Heart left ventricle (tissue), 16 donors: Measurements from ENCODE around the gene PHF20. TPM values are rescaled to one million over a fixed set of nuclear protein-coding genes. Genes with fewer than 3 reads are reported as not detected.
"Not testable (repeated sequence)": the region's sequence is repeated elsewhere in the genome, so short reads cannot be mapped to it uniquely, and the experiment has no call there.

Experiments
- ATAC-seq, 4 donors: fragments of 200-7000 bp; cut with Tn5 transposase; one replicate each; pipeline ENCODE4 v1.9.1; 2020 to 2022; ENCODE audit warnings: moderate library complexity in 4 of 4, mild to moderate bottlenecking in 3 of 4, moderate number of reproducible peaks in 1 of 4
- DNase-seq, 5 donors: peaks; one replicate each; pipeline ENCODE4 v3.0.0-alpha.2; 2020
- H3K27ac ChIP-seq, 12 donors: fragments of 200-600 bp; sonication (generic) in 4 of 12; one replicate each; pipeline versions ENCODE4 v1.5.0 to v1.8.0; 2016 to 2022; ENCODE audit warnings: mild to moderate bottlenecking in 2 of 12
- H3K27me3 ChIP-seq, 9 donors: fragments of 200-600 bp; sonication (generic) in 2 of 9; one replicate each; pipeline versions ENCODE4 v1.5.1 to v1.8.0; 2016 to 2022; ENCODE audit warnings: mild to moderate bottlenecking in 3 of 9
- H3K36me3 ChIP-seq, 9 donors: fragments of 200-600 bp; sonication (generic) in 2 of 9; one replicate each; pipeline versions ENCODE4 v1.5.0 to v1.8.0; 2018 to 2022; ENCODE audit warnings: mild to moderate bottlenecking in 2 of 9
- H3K4me1 ChIP-seq, 12 donors: fragments of 200-600 bp; sonication (generic) in 4 of 12; one replicate each; pipeline versions ENCODE4 v1.5.0 to v1.8.0; 2016 to 2022; ENCODE audit warnings: mild to moderate bottlenecking in 3 of 12
- H3K4me3 ChIP-seq, 12 donors: fragments of 200-600 bp; sonication (generic) in 4 of 12; one replicate each; pipeline versions ENCODE4 v1.5.0 to v1.8.0; 2017 to 2022; ENCODE audit warnings: mild to moderate bottlenecking in 9 of 12, moderate library complexity in 4 of 12
- H3K9me3 ChIP-seq, 12 donors: fragments of 200-600 bp; sonication (generic) in 4 of 12; one replicate each; pipeline versions ENCODE4 v1.5.0 to v1.8.0; 2016 to 2022; ENCODE audit warnings: mild to moderate bottlenecking in 1 of 12
- CTCF ChIP-seq, 12 donors: fragments of 200-600 bp; sonication (generic) in 4 of 12; IDR thresholded peaks; one replicate each; pipeline versions ENCODE4 v1.5.0 to v1.8.0; 2018 to 2022; ENCODE audit warnings: antibody characterized with exemption in 12 of 12, mild to moderate bottlenecking in 5 of 12
- POLR2A ChIP-seq, 2 donors: fragments of 450-650 bp; IDR thresholded peaks; one replicate each; pipeline ENCODE4 v1.6.1; 2017; ENCODE audit warnings: antibody characterized with exemption in 2 of 2, mild to moderate bottlenecking in 2 of 2, moderate library complexity in 2 of 2
- WGBS, 4 donors: extraction: QIAGEN DNeasy Blood & Tissue Kit in 2 of 4; methylation state at CpG; one replicate each; pipeline versions ENCODE4 v1.1.5 to v1.1.7; 2013 to 2018; 5-methylcytosine and 5-hydroxymethylcytosine counted together
- intact Hi-C, 10 donors: fragments of 100-400 bp; cut with DNase I; formaldehyde crosslinking; loops; one replicate each; pipeline versions ENCODE4 v1.11.1 to v1.14.2; 2022
- polyA plus RNA-seq, 2 donors: library from polyadenylated mRNA; stranded (reverse); fragments of 200-250 nt; gene quantifications; one replicate each; pipeline ENCODE4 v1.2.3, GENCODE V29; 2013
- total RNA-seq, 9 donors: library from RNA; depleted of rRNA in 2 of 9; stranded (reverse); fragments of >200 nt in 2 of 9; fragmentation: NEBNext Ultra II Directional in 3 of 9; extraction: Animal tissue kit (Norgen Biotek cat#: 25700) in 3 of 9; gene quantifications; one replicate each; pipeline versions ENCODE4 v1.1.0 to v1.2.4, GENCODE V29; 2016 to 2023
- donor health status: ischemic (EF 13 %, LVEDD 7.1; RV severe dilation, severe dysfunction).
- donor health status: healthy with polysubstance abuse.
- donor health status: DM: no; HTN: yes; CAD: no.
- donor health status: DM: no; HTN: no; CAD: no.
- donor health status: ischemic (EF 25% LVEDD 6.9; RV normal size, moderate dysfunction).
- donor health status: ischemic (EF 25% LVEDD 5.7; RV mildly dilated, moderate dysfunction).
- donor health status: healthy.
- donor health status: DM: yes; HTN: yes; CAD: no.
- donor health status: ischemic (EF 35%, LVEDD 5.7; RV mildly dilated, moderate dysfunction).
- donor health status: nonischemic (EF 11% LVEDD 7.7; RV severe dilation, severe dysfunction).
- donor health status: DM: yes; HTN: yes; CAD: no.
- donor health status: PGD.
- donor health status: ischemic (EF 29% LVEDD 5.4; RV normal size, mild dysfunction).
- donor health status: nonischemic (EF 23%, LVEDD 6.1; RV moderate dilation, normal function).

PHF20 gene
- total and polyA plus RNA-seq, 11 donors: 25.8 to 48.9 (median 36.5) TPM

DNA sequence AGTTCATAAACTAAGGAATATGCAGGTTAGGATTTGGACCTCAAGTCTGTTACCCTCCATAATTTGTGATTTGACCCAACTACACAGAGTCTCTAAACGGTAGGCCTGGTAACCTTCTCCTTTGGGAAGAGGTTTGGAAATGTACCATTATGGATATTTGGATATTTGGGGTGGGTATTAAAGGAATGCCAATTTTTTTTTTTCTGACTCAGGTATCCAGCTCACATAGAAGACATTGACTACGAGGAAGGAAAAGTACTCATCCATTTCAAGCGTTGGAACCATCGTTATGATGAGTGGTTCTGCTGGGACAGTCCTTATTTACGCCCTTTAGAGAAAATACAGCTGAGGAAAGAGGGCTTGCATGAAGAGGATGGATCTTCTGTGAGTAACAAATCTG is 70.5 kb downstream of the PHF20 start:
- no peak overlapping the region for H3K4me3 ChIP-seq
- no peak overlapping the region for H3K27ac ChIP-seq
- intact Hi-C loops: no loop called here
- TF ChIP-seq CTCF (IDR thresholded peaks at IDR 0.05) (no peak), POLR2A (IDR thresholded peaks at IDR 0.05) (no peak)
- H3K36me3 ChIP-seq: peaks cover 0 to 45% (median 38%) of the 10 kb centered on the region in 9 donors
- ATAC-seq: no peak
- no peaks in the 10 kb centered on the region for H3K27me3 ChIP-seq
- 96 to 99% (median 98%) methylated on average over 5 of the region's 5 CpGs for WGBS, 4 donors
- no peak for DNase-seq
- peaks cover 0 to 3% (median 0%) of the 10 kb centered on the region in 12 donors for H3K4me1 ChIP-seq
- peaks cover 0 to 29% (median 4%) of the 10 kb centered on the region in 12 donors for H3K9me3 ChIP-seq

GRCh38 chr20:35843894-35844293 is 72.1 kb downstream of the PHF20 start:
- 97 to 98% (median 98%) methylated on average over 6 of the region's 6 CpGs for WGBS, 4 donors
- DNase-seq, H3K4me3 ChIP-seq, H3K27me3 ChIP-seq, intact Hi-C loops, ATAC-seq, H3K27ac ChIP-seq, H3K4me1 ChIP-seq: not testable (repeated sequence)
- Histone ChIP-seq H3K36me3 (peaks cover 0 to 56% (median 46%) of the 10 kb centered on the region in 9 donors), H3K9me3 (peaks cover 0 to 29% (median 4%) of the 10 kb centered on the region in 12 donors)

DNA sequence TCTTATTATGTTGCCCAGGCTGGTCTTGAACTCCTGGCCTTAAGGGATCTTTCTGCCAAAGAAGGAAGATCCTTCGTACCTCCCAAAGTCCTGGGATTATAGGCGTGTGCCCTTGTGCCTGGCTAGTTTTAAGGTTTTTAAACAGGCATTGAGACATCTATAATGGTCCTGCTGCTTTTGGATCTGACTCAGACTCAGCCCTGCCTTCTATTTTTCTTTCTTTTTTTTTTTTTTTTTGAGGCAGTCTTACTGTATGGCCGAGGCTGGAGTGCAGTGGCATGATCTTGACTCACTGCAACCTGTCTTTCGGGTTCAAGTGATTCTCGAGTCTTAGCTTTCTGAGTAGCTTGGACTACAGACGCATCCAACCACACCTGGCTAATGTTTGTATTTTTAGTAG is 73.7 kb downstream of the PHF20 start:
- no peak for DNase-seq
- no peak for ATAC-seq
- peaks cover 0 to 8% (median 0%) of the 10 kb centered on the region in 12 donors for H3K4me1 ChIP-seq
- WGBS, 4 donors: 92 to 97% (median 95%) methylated on average over 6 of the region's 6 CpGs
- no peaks in the 10 kb centered on the region for H3K27me3 ChIP-seq
- intact Hi-C loops: no loop called here
- H3K36me3 ChIP-seq: peaks cover 0 to 59% (median 46%) of the 10 kb centered on the region in 9 donors
- TF ChIP-seq POLR2A (IDR thresholded peaks at IDR 0.05): no peak
- no peak for TF ChIP-seq CTCF (IDR thresholded peaks at IDR 0.05)
- no peak overlapping the region for H3K27ac ChIP-seq
- H3K9me3 ChIP-seq: peaks cover 0 to 29% (median 4%) of the 10 kb centered on the region in 12 donors
- no peak overlapping the region for H3K4me3 ChIP-seq

DNA sequence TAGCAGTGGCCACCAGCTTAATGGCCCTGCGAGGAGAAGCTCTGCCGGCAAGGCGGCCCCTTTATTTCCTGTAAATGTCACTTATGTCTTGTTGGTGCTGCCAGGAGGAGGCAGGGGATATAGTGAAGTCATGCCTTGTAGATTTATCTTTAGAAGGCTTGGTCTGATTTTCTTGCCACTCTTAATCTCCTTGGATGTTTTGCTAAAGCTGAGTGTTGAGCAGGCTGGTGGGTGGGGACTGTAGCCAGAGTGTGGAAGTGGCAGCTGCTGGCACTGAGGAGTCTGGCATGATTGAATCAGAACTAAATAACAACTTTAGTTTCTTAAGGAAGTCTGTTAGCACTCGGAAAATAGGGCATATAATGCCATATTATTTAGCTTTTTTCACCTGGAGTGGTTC is 77.9 kb downstream of the PHF20 start:
- intact Hi-C loops: no loop called here
- TF ChIP-seq CTCF (IDR thresholded peaks at IDR 0.05) (no peak), POLR2A (IDR thresholded peaks at IDR 0.05) (no peak)
- WGBS, 4 donors: 71 to 79% (median 75%) methylated on average over 4 of the region's 4 CpGs
- peak in 1 of 4 donors; percentile 36 for ATAC-seq
- no peak overlapping the region for H3K27ac ChIP-seq
- H3K4me3 ChIP-seq: no peak overlapping the region
- H3K27me3 ChIP-seq: no peaks in the 10 kb centered on the region
- H3K36me3 ChIP-seq: peaks cover 0 to 69% (median 42%) of the 10 kb centered on the region in 9 donors
- H3K4me1 ChIP-seq: peaks cover 0 to 16% (median 0%) of the 10 kb centered on the region in 12 donors
- no peaks in the 10 kb centered on the region for H3K9me3 ChIP-seq
- no peak for DNase-seq

- H3K4me3 ChIP-seq, DNase-seq, ATAC-seq, H3K9me3 ChIP-seq, intact Hi-C loops, H3K27me3 ChIP-seq: not testable (repeated sequence)
- H3K36me3 ChIP-seq: peaks cover 0 to 65% (median 24%) of the 10 kb centered on the region in 9 donors
- peaks cover 0 to 16% (median 0%) of the 10 kb centered on the region in 12 donors for H3K4me1 ChIP-seq
- H3K27ac ChIP-seq: peak overlapping the region in 1 of 12 donors; percentile 7
- WGBS, 4 donors: 90 to 91% (median 90%) methylated on average over 8 of the region's 8 CpGs
Observed at GRCh38 chr20:35851659-35852058, 79.8 kb downstream of the PHF20 start.
